B cell (primary cell): ENCODE measurements around the gene MED12L. TPM values are rescaled to one million over a fixed set of nuclear protein-coding genes. Genes with fewer than 3 reads are reported as not detected.

ENCODE experiments used
- ATAC-seq: fragments of 200-7000 bp; cut with Tn5 transposase; one replicate; pipeline ENCODE4 v1.10.0; 2021; ENCODE audit warnings: low read depth, mild to moderate bottlenecking, moderate number of reproducible peaks, moderate library complexity
- CTCF ChIA-PET: fragments of 350-600 bp; sonication (Branson Sonifier 250); formaldehyde crosslinking; loops from one replicate; lab custom pipeline; 2021; ENCODE audit warnings: antibody characterized with exemption, inconsistent platforms; lab: Charles Lee
- POLR2A ChIA-PET: fragments of 350-600 bp; sonication (Branson Sonifier 250); formaldehyde crosslinking; loops from one replicate; lab custom pipeline; 2021; ENCODE audit warnings: antibody characterized with exemption; lab: Charles Lee
- DNase-seq: peaks from one replicate; pipeline ENCODE4 v3.0.0; 2013
- H2AFZ ChIP-seq: 2 replicates; pipeline ENCODE4 v1.6.1; 2012; ENCODE audit warnings: mild to moderate bottlenecking, low read depth, low read length; ENCODE audit not compliant: insufficient read depth, poor library complexity, severe bottlenecking
- H3K27ac ChIP-seq, 2 donors: 1 replicate in 1 of 2; 2 replicates in 1 of 2; pipeline ENCODE4 v1.5.1; 2012 to 2013; ENCODE audit warnings: low read length in 2 of 2, mild to moderate bottlenecking in 2 of 2, moderate library complexity in 1 of 2
- H3K27me3 ChIP-seq, 4 experiments: fragments of 200-600 bp in 1 of 4; sonication (generic) in 1 of 4; replicated peaks in 1 of 4; 1 replicate in 2 of 4; 2 replicates in 2 of 4; pipeline versions ENCODE4 v1.6.1 to v1.7.0; 2013 to 2016; ENCODE audit warnings: low read length in 3 of 4, mild to moderate bottlenecking in 2 of 4, mixed read lengths in 1 of 4, moderate library complexity in 1 of 4; ENCODE audit not compliant: insufficient read depth in 4 of 4, control insufficient read depth in 3 of 4; ENCODE audit errors: control extremely low read depth in 1 of 4
- H3K36me3 ChIP-seq, 2 experiments: replicated peaks in 1 of 2; 1 replicate in 1 of 2; 2 replicates in 1 of 2; pipeline versions ENCODE4 v1.6.1 to v1.7.1; 2013; ENCODE audit warnings: low read length in 1 of 2; ENCODE audit not compliant: insufficient read depth in 2 of 2, control insufficient read depth in 1 of 2; ENCODE audit errors: control extremely low read depth in 1 of 2, extremely low read depth in 1 of 2
- H3K4me1 ChIP-seq, 2 donors: fragments of 200-600 bp in 1 of 2; sonication (generic) in 1 of 2; 1 replicate in 1 of 2; 2 replicates in 1 of 2; pipeline versions ENCODE4 v1.5.1 to v1.6.1; 2013 to 2017; ENCODE audit warnings: low read length in 2 of 2; ENCODE audit not compliant: control insufficient read depth in 2 of 2, insufficient read depth in 2 of 2
- H3K4me2 ChIP-seq: replicated peaks from 2 replicates; pipeline ENCODE3; 2012; ENCODE audit warnings: mild to moderate bottlenecking, low read depth, low read length; ENCODE audit not compliant: poor library complexity, severe bottlenecking
- H3K4me3 ChIP-seq, 5 experiments: fragments of 200-600 bp in 1 of 5; sonication (generic) in 1 of 5; 1 replicate in 3 of 5; 2 replicates in 2 of 5; pipeline versions ENCODE4 v1.5.1 to v1.7.0; 2011 to 2016; ENCODE audit warnings: low read length in 4 of 5, mild to moderate bottlenecking in 4 of 5, low read depth in 2 of 5, control low read depth in 1 of 5, moderate library complexity in 1 of 5; ENCODE audit not compliant: insufficient read depth in 1 of 5; ENCODE audit errors: control extremely low read depth in 1 of 5, extremely low read depth in 1 of 5
- H3K79me2 ChIP-seq: fragments of 200-600 bp; sonication (generic); one replicate; pipeline ENCODE4 v1.6.0; 2016; ENCODE audit warnings: low read length; ENCODE audit not compliant: control insufficient read depth, insufficient read depth
- H3K9ac ChIP-seq: fragments of 200-600 bp; sonication (generic); 2 replicates; pipeline ENCODE4 v1.6.1; 2017; ENCODE audit warnings: mild to moderate bottlenecking, low read length, moderate library complexity
- H3K9me3 ChIP-seq, 3 donors: one replicate each; pipeline versions ENCODE4 v1.6.1 to v1.7.1; 2013; ENCODE audit warnings: low read length in 2 of 3; ENCODE audit not compliant: control insufficient read depth in 2 of 3, insufficient read depth in 1 of 3; ENCODE audit errors: control extremely low read depth in 1 of 3
- H4K20me1 ChIP-seq: 2 replicates; pipeline ENCODE4 v1.6.0; 2012; ENCODE audit warnings: mild to moderate bottlenecking, low read length; ENCODE audit not compliant: insufficient read depth, control insufficient read depth, poor library complexity, severe bottlenecking
- H3K27ac Mint-ChIP-seq: one replicate; pipeline ENCODE4 v1.8.0; 2021; ENCODE audit warnings: mixed read lengths
- H3K27me3 Mint-ChIP-seq: one replicate; pipeline ENCODE4 v1.8.0; 2021; ENCODE audit warnings: mixed read lengths
- H3K4me1 Mint-ChIP-seq: one replicate; pipeline ENCODE4 v1.8.0; 2021; ENCODE audit warnings: mixed read lengths
- H3K4me3 Mint-ChIP-seq: one replicate; pipeline ENCODE4 v1.8.0; 2021; ENCODE audit warnings: mixed read lengths
- H3K9me3 Mint-ChIP-seq: one replicate; pipeline ENCODE4 v1.8.0; 2022; ENCODE audit warnings: mixed read lengths; ENCODE audit not compliant: insufficient read depth
- CTCF ChIP-seq: fragments of 200-600 bp; IDR thresholded peaks from one replicate; pipeline ENCODE4 v1.8.0; 2022; ENCODE audit warnings: antibody characterized with exemption, mild to moderate bottlenecking
- EZH2 ChIP-seq: IDR thresholded peaks from 2 replicates; pipeline ENCODE4 v1.6.1; 2012; ENCODE audit warnings: borderline replicate concordance, low read depth, mild to moderate bottlenecking, moderate library complexity, low read length; ENCODE audit not compliant: insufficient read depth, poor library complexity, severe bottlenecking
- WGBS: methylation state at CpG from one replicate; pipeline ENCODE4 v1.1.5; 2013; ENCODE audit warnings: missing lambda C conversion rate; ENCODE audit not compliant: insufficient coverage; 5-methylcytosine and 5-hydroxymethylcytosine counted together
- intact Hi-C: fragments of 100-400 bp; cut with micrococcal nuclease; formaldehyde crosslinking; loops from one replicate; pipeline ENCODE4 v1.10.0; 2022
- polyA plus RNA-seq: library from polyadenylated mRNA; depleted of rRNA; stranded (reverse); fragments of >200 nt; gene quantifications from 2 replicates; pipeline ENCODE4 v1.2.3, GENCODE V29; 2012
- total RNA-seq, 2 donors: library from RNA; stranded (reverse); fragments of 120-200 nt in 1 of 2; gene quantifications; 1 replicate in 1 of 2; 2 replicates in 1 of 2; pipeline versions ENCODE4 v1.2.3 to v1.2.4, GENCODE V29; 2013 to 2022

The MED12L gene
- total and polyA plus RNA-seq, 2 donors (not counting 1 experiment from before 2014, with no cell fraction given), result 0.07 to 0.30 TPM

DNA sequence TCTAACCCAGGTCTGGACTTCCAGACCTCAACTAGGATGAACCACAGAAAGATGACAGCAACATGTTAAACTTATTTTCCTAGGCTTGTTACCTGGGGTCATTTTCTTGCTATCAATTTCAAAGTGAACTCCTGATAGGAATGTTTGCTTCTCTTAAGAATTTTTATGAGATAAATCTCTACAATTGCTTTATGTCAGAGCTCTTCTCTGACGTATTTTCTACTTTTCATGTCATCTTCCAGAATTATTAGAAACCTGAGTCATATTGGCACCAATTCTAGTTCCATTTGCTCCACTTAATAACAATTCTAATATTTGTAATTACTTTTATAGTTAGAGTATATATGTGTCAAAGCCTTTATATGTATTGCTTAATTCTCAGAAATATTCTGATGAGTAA is 377.5 kb downstream of the MED12L start:
- no peak for TF ChIP-seq CTCF
- no peak for TF ChIP-seq EZH2
- H3K4me1 ChIP-seq, result peaks cover 9 to 12% of the 10 kb centered on the region in 2 donors
- no peak overlapping the region for H3K4me3 Mint-ChIP-seq
- ATAC-seq (no peak), DNase-seq (no peak)
- H2AFZ ChIP-seq, result no peak overlapping the region
- peaks cover 12% of the 10 kb centered on the region for H3K4me1 Mint-ChIP-seq
- no peak overlapping the region for H3K27ac ChIP-seq
- WGBS, result no CpG with 5 or more reads among the region's 1 CpG
- peaks cover 25% of the 10 kb centered on the region for H3K27me3 Mint-ChIP-seq
- H3K9me3 Mint-ChIP-seq, result no peaks in the 10 kb centered on the region
- no peak overlapping the region for H3K4me2 ChIP-seq
- H4K20me1 ChIP-seq, result no peaks in the 10 kb centered on the region
- peaks cover 0 to 17% (median 3%) of the 10 kb centered on the region in 4 experiments for H3K27me3 ChIP-seq
- H3K4me3 ChIP-seq, result no peak overlapping the region
- no peaks in the 10 kb centered on the region for H3K36me3 ChIP-seq
- H3K27ac Mint-ChIP-seq, result no peak overlapping the region
- ChIA-PET CTCF (interaction anchor here (0.7 kb wide), 1 partner anchor 99 kb away, joined by 3 read pairs; no protein-coding TSS in a partner anchor), POLR2A (no interaction called here)
- H3K79me2 ChIP-seq, result no peaks in the 10 kb centered on the region
- H3K9ac ChIP-seq, result no peak overlapping the region
- H3K9me3 ChIP-seq, result no peaks in the 10 kb centered on the region
- intact Hi-C loops, result no loop called here

DNA sequence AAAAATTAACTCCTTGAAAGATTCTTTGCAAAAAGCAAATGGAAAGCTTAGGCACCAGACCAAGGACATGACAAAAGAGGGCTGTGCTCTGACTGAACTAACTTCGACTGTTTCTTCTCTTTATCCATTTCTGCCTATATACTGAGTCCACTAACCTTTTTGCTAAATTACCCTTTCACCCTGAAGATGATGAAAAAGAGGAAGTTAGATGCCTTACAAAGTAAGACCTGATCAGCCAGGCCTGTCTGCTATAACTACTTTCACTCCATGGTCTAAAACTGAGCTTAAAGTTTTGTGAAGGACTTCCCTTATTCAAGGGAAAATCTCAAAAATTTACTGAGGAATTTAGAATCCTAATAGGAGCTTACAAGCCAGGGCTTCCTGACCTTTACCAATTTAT is 381.6 kb downstream of the MED12L start:
- Histone ChIP-seq H3K4me2 (no peak overlapping the region), H3K9me3 (no peaks in the 10 kb centered on the region), H3K4me1 (peaks cover 0 to 6% of the 10 kb centered on the region in 2 donors), H2AFZ (no peak overlapping the region), H3K36me3 (no peaks in the 10 kb centered on the region), H3K4me3 (no peak overlapping the region), H3K27ac (no peak overlapping the region), H3K79me2 (no peaks in the 10 kb centered on the region), H4K20me1 (no peaks in the 10 kb centered on the region), H3K9ac (no peak overlapping the region), H3K27me3 (peaks cover 0 to 5% (median 0%) of the 10 kb centered on the region in 4 experiments)
- H3K9me3 Mint-ChIP-seq, result no peaks in the 10 kb centered on the region
- no CpG with 5 or more reads among the region's 1 CpG for WGBS
- intact Hi-C loops, result no loop called here
- H3K27me3 Mint-ChIP-seq, result peaks cover 9% of the 10 kb centered on the region
- peaks cover 9% of the 10 kb centered on the region for H3K4me1 Mint-ChIP-seq
- ATAC-seq (peak; percentile 81), DNase-seq (peak; percentile 49)
- CTCF ChIA-PET, result interaction anchor here (0.8 to 4.3 kb wide), 15 partner anchors 10 to 300 kb away, joined by 3 to 32 read pairs (median 5); partner anchors contain the start of gene P2RY12
- H3K4me3 Mint-ChIP-seq, result no peak overlapping the region
- POLR2A ChIA-PET, result no interaction called here
- H3K27ac Mint-ChIP-seq, result peak overlapping the region; percentile 7
- TF ChIP-seq EZH2, result no peak
- no peak for TF ChIP-seq CTCF
